Stimulated activated CD4-positive, alpha-beta T cell treated with anti-CD3 and anti-CD28 coated beads, Interleukin-12 subunit alpha, Interleukin-12 subunit beta, amount 100 ng/mL, for 48 hours (primary cell): ENCODE results near the gene RNF5.
"Not testable (repeated sequence)": the region's sequence is repeated elsewhere in the genome, so short reads cannot be mapped to it uniquely, and the experiment has no call there.

Experiments
- DNase-seq, 3 donors: peaks; one replicate each; pipeline ENCODE4 v3.0.0-alpha.2; 2020; ENCODE audit warnings: low read depth in 2 of 3, low spot score in 1 of 3

The RNF5 gene

GRCh38 chr6:32177788-32178546 lies at the start of gene RNF5:
Gene RNF5 (plus strand): TSS chr6:32178405. CDS start chr6:32178512, 107 bp downstream.
- peak; percentile 87 to 95 (median 90) for DNase-seq

- no peak for DNase-seq
Observed at GRCh38 chr6:32128751-32129296, 49.4 kb upstream of the RNF5 start.

GRCh38 chr6:32129297-32130088 lies 48.7 kb upstream of the RNF5 start:
- no peak for DNase-seq

GRCh38 chr6:32131439-32131948 lies 46.7 kb upstream of the RNF5 start:
- no peak for DNase-seq

GRCh38 chr6:32132110-32132509 lies 46.1 kb upstream of the RNF5 start:
- no peak for DNase-seq

- no peak for DNase-seq
Observed at GRCh38 chr6:32133786-32134185, 44.4 kb upstream of the RNF5 start.

GRCh38 chr6:32137454-32137853 lies 40.8 kb upstream of the RNF5 start:
- no peak for DNase-seq

- DNase-seq: no peak
Observed at GRCh38 chr6:32139590-32139989, 38.6 kb upstream of the RNF5 start.

GRCh38 chr6:32140420-32141046 lies 37.7 kb upstream of the RNF5 start:
- DNase-seq: no peak

GRCh38 chr6:32144238-32144637 lies 34.0 kb upstream of the RNF5 start:
- DNase-seq: not testable (repeated sequence)

GRCh38 chr6:32146287-32146686 lies 31.9 kb upstream of the RNF5 start:
- no peak for DNase-seq

- DNase-seq: no peak
Observed at GRCh38 chr6:32146687-32147086, 31.5 kb upstream of the RNF5 start.

- no peak for DNase-seq
Observed at GRCh38 chr6:32147401-32148132, 30.6 kb upstream of the RNF5 start.

- peak; percentile 48 to 73 (median 71) for DNase-seq
Observed at GRCh38 chr6:32148289-32149091, 29.7 kb upstream of the RNF5 start.

- DNase-seq: no peak
Observed at GRCh38 chr6:32149092-32149755, 29.0 kb upstream of the RNF5 start.

- no peak for DNase-seq
Observed at GRCh38 chr6:32149932-32150870, 28.0 kb upstream of the RNF5 start.

- no peak for DNase-seq
Observed at GRCh38 chr6:32151181-32151862, 26.9 kb upstream of the RNF5 start.
